Measurements from ENCODE around the gene EFHC1. TPM values are rescaled to one million over a fixed set of nuclear protein-coding genes. Genes with fewer than 3 reads are reported as not detected.
A peak's percentile ranks its signal among the peaks of the same experiment; 100 is the strongest.

Gene EFHC1
- total and polyA plus RNA-seq, 2 donors (not counting 1 experiment from before 2014, with no cell fraction given) = 19.4 to 34.8 TPM

GRCh38 chr6:52552278-52552643 is 132.1 kb downstream of the EFHC1 start:
- Mint-ChIP-seq H3K9me3 (ENCODE audit: insufficient read depth) (no peaks in the 10 kb centered on the region), H3K4me1 (peaks cover 47% of the 10 kb centered on the region), H3K27me3 (no peaks in the 10 kb centered on the region), H3K27ac (peak overlapping the region; percentile 21), H3K4me3 (peak overlapping the region; percentile 35)
- ATAC-seq (ENCODE audit: low read depth) (peak; percentile 58), DNase-seq (peak; percentile 35)
- ChIA-PET POLR2A (no interaction called here), CTCF (no interaction called here)
- Histone ChIP-seq H4K20me1 (ENCODE audit: control insufficient read depth, insufficient read depth, low read length, poor library complexity, severe bottlenecking) (peaks cover 13% of the 10 kb centered on the region), H3K9ac (ENCODE audit: low read length) (no peak overlapping the region), H3K79me2 (ENCODE audit: control insufficient read depth, insufficient read depth, low read length) (peaks cover 37% of the 10 kb centered on the region), H3K36me3 (replicated peaks in 1 of 2; ENCODE audit: control extremely low read depth in 1 of 2, control insufficient read depth in 1 of 2, extremely low read depth in 1 of 2, insufficient read depth in 2 of 2, low read length in 1 of 2) (no peaks in the 10 kb centered on the region), H3K4me2 (replicated peaks; ENCODE audit: low read depth, low read length, poor library complexity, severe bottlenecking) (peak overlapping the region; percentile 38), H3K27ac (ENCODE audit: low read length in 2 of 2) (no peak overlapping the region), H3K27me3 (replicated peaks in 1 of 4; ENCODE audit: control extremely low read depth in 1 of 4, control insufficient read depth in 3 of 4, insufficient read depth in 4 of 4, low read length in 3 of 4) (no peaks in the 10 kb centered on the region), H3K4me3 (ENCODE audit: control extremely low read depth in 1 of 5, extremely low read depth in 1 of 5, insufficient read depth in 1 of 5, low read depth in 2 of 5, low read length in 4 of 5) (no peak overlapping the region), H3K4me1 (ENCODE audit: control insufficient read depth in 2 of 2, insufficient read depth in 2 of 2, low read length in 2 of 2) (peaks cover 7 to 16% of the 10 kb centered on the region in 2 donors), H2AFZ (ENCODE audit: insufficient read depth, low read depth, low read length, poor library complexity, severe bottlenecking) (no peak overlapping the region), H3K9me3 (ENCODE audit: control extremely low read depth in 1 of 3, control insufficient read depth in 2 of 3, insufficient read depth in 1 of 3, low read length in 2 of 3) (no peaks in the 10 kb centered on the region)
- intact Hi-C loops (cut with micrococcal nuclease) = no loop called here
- 38% methylated on average over 5 of the region's 6 CpGs for WGBS (ENCODE audit: insufficient coverage)
- TF ChIP-seq CTCF (IDR thresholded peaks at IDR 0.05) (no peak), EZH2 (IDR thresholded peaks at IDR 0.05; ENCODE audit: borderline replicate concordance, insufficient read depth, low read depth, low read length, poor library complexity, severe bottlenecking) (no peak)

- POLR2A ChIA-PET = no interaction called here
Measured at GRCh38 chr6:52553158-52553557, 133.0 kb downstream of the EFHC1 start.

More at GRCh38 chr6:52553158-52553557, 133.0 kb downstream of the EFHC1 start:
- Mint-ChIP-seq H3K27ac (peak overlapping the region; percentile 28), H3K4me1 (peaks cover 42% of the 10 kb centered on the region), H3K9me3 (ENCODE audit: insufficient read depth) (no peaks in the 10 kb centered on the region), H3K27me3 (no peaks in the 10 kb centered on the region), H3K4me3 (no peak overlapping the region)
- 100% methylated on average over 1 of the region's 1 CpG for WGBS (ENCODE audit: insufficient coverage)
- CTCF ChIA-PET = no interaction called here
- ATAC-seq (ENCODE audit: low read depth) = no peak
- peaks cover 9% of the 10 kb centered on the region for H4K20me1 ChIP-seq (ENCODE audit: control insufficient read depth, insufficient read depth, low read length, poor library complexity, severe bottlenecking)
- peaks cover 36% of the 10 kb centered on the region for H3K79me2 ChIP-seq (ENCODE audit: control insufficient read depth, insufficient read depth, low read length)
- TF ChIP-seq EZH2 (IDR thresholded peaks at IDR 0.05; ENCODE audit: borderline replicate concordance, insufficient read depth, low read depth, low read length, poor library complexity, severe bottlenecking) = no peak
- no peak for TF ChIP-seq CTCF (IDR thresholded peaks at IDR 0.05)
- H3K36me3 ChIP-seq (replicated peaks in 1 of 2; ENCODE audit: control extremely low read depth in 1 of 2, control insufficient read depth in 1 of 2, extremely low read depth in 1 of 2, insufficient read depth in 2 of 2, low read length in 1 of 2) = no peaks in the 10 kb centered on the region
- H3K27ac ChIP-seq (ENCODE audit: low read length in 2 of 2) = no peak overlapping the region
- H3K9me3 ChIP-seq (ENCODE audit: control extremely low read depth in 1 of 3, control insufficient read depth in 2 of 3, insufficient read depth in 1 of 3, low read length in 2 of 3) = no peaks in the 10 kb centered on the region
- no peak overlapping the region for H2AFZ ChIP-seq (ENCODE audit: insufficient read depth, low read depth, low read length, poor library complexity, severe bottlenecking)
- no peaks in the 10 kb centered on the region for H3K27me3 ChIP-seq (replicated peaks in 1 of 4; ENCODE audit: control extremely low read depth in 1 of 4, control insufficient read depth in 3 of 4, insufficient read depth in 4 of 4, low read length in 3 of 4)
- no peak overlapping the region for H3K4me3 ChIP-seq (ENCODE audit: control extremely low read depth in 1 of 5, extremely low read depth in 1 of 5, insufficient read depth in 1 of 5, low read depth in 2 of 5, low read length in 4 of 5)
- no peak overlapping the region for H3K9ac ChIP-seq (ENCODE audit: low read length)
- peaks cover 7 to 16% of the 10 kb centered on the region in 2 donors for H3K4me1 ChIP-seq (ENCODE audit: control insufficient read depth in 2 of 2, insufficient read depth in 2 of 2, low read length in 2 of 2)
- intact Hi-C loops (cut with micrococcal nuclease) = no loop called here
- DNase-seq = no peak
- no peak overlapping the region for H3K4me2 ChIP-seq (replicated peaks; ENCODE audit: low read depth, low read length, poor library complexity, severe bottlenecking)

Measured in B cell (primary cell).